IgD-negative memory B cell (primary cell): Measurements from ENCODE around the gene DAZAP2. TPM values are rescaled to one million over a fixed set of nuclear protein-coding genes. Genes with fewer than 3 reads are reported as not detected.
"Not testable (repeated sequence)": the region's sequence is repeated elsewhere in the genome, so short reads cannot be mapped to it uniquely, and the experiment has no call there.

Source experiments
- H3K27ac Mint-ChIP-seq, 3 donors: one replicate each; pipeline ENCODE4 v1.8.0; 2020 to 2022; ENCODE audit warnings: mild to moderate bottlenecking in 3 of 3, mixed read lengths in 3 of 3, moderate library complexity in 1 of 3
- H3K27me3 Mint-ChIP-seq: one replicate; pipeline ENCODE4 v1.8.0; 2021; ENCODE audit warnings: mixed read lengths
- H3K36me3 Mint-ChIP-seq: one replicate; pipeline ENCODE4 v1.8.0; 2020; ENCODE audit warnings: mild to moderate bottlenecking, mixed read lengths
- H3K4me1 Mint-ChIP-seq, 3 donors: one replicate each; pipeline ENCODE4 v1.8.0; 2020 to 2022; ENCODE audit warnings: mixed read lengths in 3 of 3, mild to moderate bottlenecking in 1 of 3
- H3K4me3 Mint-ChIP-seq, 4 donors: one replicate each; pipeline ENCODE4 v1.8.0; 2020 to 2022; ENCODE audit warnings: mild to moderate bottlenecking in 4 of 4, mixed read lengths in 4 of 4, moderate library complexity in 3 of 4
- H3K9me3 Mint-ChIP-seq, 3 donors: one replicate each; pipeline ENCODE4 v1.8.0; 2020 to 2021; ENCODE audit warnings: mixed read lengths in 3 of 3, mild to moderate bottlenecking in 1 of 3
- polyA plus RNA-seq: library from polyadenylated mRNA; unstranded; fragments of 300-500 nt; fragmentation: Illumina TruSeq; gene quantifications from one replicate; pipeline ENCODE4 v1.2.3, GENCODE V29; 2021

Gene DAZAP2
- polyA plus RNA-seq, 1 donor from 2014 or later, result 1,104 TPM

DNA sequence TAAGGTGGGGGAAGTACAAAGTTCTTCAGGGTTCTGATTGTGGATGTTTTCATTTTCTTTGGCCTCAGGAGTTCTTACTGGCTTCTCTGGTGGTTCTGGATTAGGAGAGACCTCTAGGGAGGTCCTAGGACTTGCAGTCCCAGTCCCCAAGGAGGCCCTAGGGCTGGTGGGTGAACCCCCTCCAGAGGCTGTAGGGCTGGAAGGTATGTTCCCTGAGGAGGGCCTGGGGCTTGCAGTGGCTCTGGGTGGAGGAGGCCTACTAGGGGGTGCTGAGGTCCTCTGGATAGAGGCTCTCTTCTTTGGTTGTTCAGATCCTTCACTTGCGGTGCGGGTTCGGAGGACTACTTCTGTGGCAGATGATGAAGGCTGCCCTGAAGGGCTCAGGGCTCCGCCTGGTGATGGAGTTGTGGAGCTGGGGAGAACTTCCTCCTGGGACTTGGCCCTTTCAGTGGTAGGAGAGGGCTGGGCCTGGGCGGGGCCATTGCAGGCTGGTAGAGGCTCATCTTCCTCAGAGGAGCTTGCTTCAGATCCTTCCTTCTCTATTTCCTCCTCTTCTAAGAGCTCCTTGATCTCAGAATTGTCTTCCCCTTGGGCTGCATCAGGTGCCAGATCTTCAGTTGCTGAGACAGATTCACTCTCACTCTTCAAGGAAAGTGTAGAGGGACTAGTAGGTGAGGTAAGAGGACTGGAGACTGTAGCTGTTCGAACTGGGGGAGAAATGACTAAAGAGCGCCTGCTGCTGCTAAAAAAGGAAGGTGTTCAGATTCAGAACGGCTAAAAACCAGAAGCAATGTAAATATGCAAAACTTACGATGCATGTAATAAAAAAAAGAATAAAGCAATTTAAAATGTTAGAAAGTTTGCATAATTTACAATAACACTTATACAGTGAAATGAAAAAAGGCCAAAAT, 53.2 kb downstream of the DAZAP2 start:
- H3K27ac Mint-ChIP-seq, result peak overlapping the region in 2 of 3 donors; percentile 82 to 91
- H3K27me3 Mint-ChIP-seq, H3K9me3 Mint-ChIP-seq, H3K36me3 Mint-ChIP-seq: not testable (repeated sequence)
- peak overlapping the region; percentile 3 to 91 (median 74) for H3K4me3 Mint-ChIP-seq
- peaks cover 10 to 16% (median 12%) of the 10 kb centered on the region in 3 donors for H3K4me1 Mint-ChIP-seq

Other genes starting within 250 kb of the DAZAP2 start
- gene SLC11A2, start 212.4 kb upstream of the DAZAP2 start, polyA plus RNA-seq, result 8.2 TPM
- 25.7 TPM for gene LETMD1, start 190.5 kb upstream of the DAZAP2 start, polyA plus RNA-seq
- gene CSRNP2, start 155.2 kb upstream of the DAZAP2 start, polyA plus RNA-seq, result 4.6 TPM
- gene TFCP2, start 65.7 kb upstream of the DAZAP2 start, polyA plus RNA-seq, result 10.3 TPM
- 3.2 TPM for gene POU6F1, start 20.8 kb upstream of the DAZAP2 start, polyA plus RNA-seq
- gene SMAGP, start 31.6 kb downstream of the DAZAP2 start, polyA plus RNA-seq, result 82.1 TPM
- 93.8 TPM for gene BIN2, start 85.3 kb downstream of the DAZAP2 start, polyA plus RNA-seq
- 0.58 TPM for gene CELA1, start 107.9 kb downstream of the DAZAP2 start, polyA plus RNA-seq
- gene GALNT6, start 152.6 kb downstream of the DAZAP2 start, polyA plus RNA-seq, result 4.6 TPM
- gene SLC4A8, start 186.0 kb downstream of the DAZAP2 start, polyA plus RNA-seq, result 0.53 TPM